Glomerular endothelial cell (primary cell): ENCODE measurements around the gene PRSS8. TPM values are rescaled to one million over a fixed set of nuclear protein-coding genes. Genes with fewer than 3 reads are reported as not detected.

Source experiments
- DNase-seq: peaks from one replicate; pipeline ENCODE4 v3.0.0-alpha.2; 2011; ENCODE audit warnings: low read depth, low spot score; ENCODE audit errors: extremely low read depth
- total RNA-seq: library from RNA; depleted of rRNA; stranded (reverse); fragments of >200 nt; gene quantifications from 2 replicates; pipeline ENCODE4 v1.2.3, GENCODE V29; 2015

PRSS8 gene
- total RNA-seq, 1 donor from 2014 or later: 0.12 TPM

DNA sequence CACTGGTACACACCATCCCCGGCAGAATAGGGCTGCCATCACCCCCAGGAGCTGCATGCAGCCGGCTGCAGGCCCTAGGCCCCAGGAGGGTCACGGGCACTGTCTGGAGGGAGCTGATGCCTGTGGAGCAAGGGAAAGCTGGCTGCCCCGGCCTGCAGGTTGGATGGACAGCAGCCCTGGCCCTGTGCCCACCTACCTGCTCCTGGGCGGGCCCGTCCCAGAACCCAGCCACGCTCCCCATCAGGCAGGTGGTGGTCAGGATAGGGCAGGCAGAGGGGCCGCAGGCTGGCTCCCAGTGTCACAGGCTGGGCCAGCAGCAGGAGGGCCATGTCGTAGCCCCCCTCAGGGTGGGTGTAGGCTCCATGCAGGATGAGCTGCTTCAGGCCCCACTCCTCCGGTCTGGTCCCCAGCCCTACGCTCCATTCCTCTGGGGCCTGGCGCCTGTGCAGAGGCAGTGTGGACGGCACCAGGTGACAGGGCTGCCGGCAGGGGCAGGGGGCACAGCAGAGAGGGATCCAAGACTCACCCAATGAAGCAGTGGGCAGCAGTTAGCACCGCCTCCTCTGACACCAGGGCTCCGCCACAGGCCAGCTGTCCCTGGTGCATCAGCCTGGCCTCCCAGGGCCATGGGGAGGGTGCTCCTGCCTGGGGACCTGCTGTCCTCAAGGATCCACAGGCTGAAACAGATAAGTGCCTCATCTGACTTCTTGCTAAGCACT lies 50.8 kb downstream of the PRSS8 start:
- DNase-seq: no peak

- no peak for DNase-seq
These were observed 51.5 kb downstream of the PRSS8 start for GRCh38 chr16:31083981-31084380.

GRCh38 chr16:31083556-31083955 lies 52.0 kb downstream of the PRSS8 start:
- DNase-seq: no peak

DNA sequence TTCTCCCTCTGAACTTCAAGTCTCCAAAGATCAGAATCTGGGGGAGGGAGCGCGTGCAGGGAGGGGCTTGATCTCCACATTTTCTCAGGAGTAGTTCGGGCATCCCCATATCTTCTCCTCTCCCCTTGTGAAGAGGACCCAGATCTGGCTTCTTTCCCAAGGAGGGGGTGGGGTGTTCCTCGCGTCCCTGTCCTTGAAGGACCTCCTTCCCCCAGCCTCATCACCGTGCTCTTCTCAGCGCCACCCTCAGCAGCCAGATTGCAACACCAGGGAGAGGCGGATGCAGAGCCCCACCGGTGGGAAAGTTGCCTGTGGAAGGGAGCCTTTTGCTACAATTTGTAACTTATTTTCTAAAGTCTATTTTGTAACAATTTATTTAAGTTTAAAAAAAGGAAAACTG lies 52.4 kb downstream of the PRSS8 start:
- no peak for DNase-seq

GRCh38 chr16:31082368-31083045 lies 53.0 kb downstream of the PRSS8 start:
- no peak for DNase-seq

Other genes with a start within 250 kb of the PRSS8 start
- 44.5 and 54.5 TPM in 2 replicates for gene BCL7C, start 241.7 kb downstream of the PRSS8 start, total RNA-seq
- 0.19 and 0.53 TPM in 2 replicates for gene CTF1, start 239.1 kb downstream of the PRSS8 start, total RNA-seq
- 29.5 and 29.9 TPM in 2 replicates for gene FBXL19, start 212.2 kb downstream of the PRSS8 start, total RNA-seq
- 40.0 and 47.3 TPM in 2 replicates for gene ORAI3, start 186.7 kb downstream of the PRSS8 start, total RNA-seq
- 12.5 and 24.6 TPM in 2 replicates for gene SETD1A, start 178.0 kb downstream of the PRSS8 start, total RNA-seq
- gene HSD3B7, start 150.5 kb downstream of the PRSS8 start, total RNA-seq: 7.8 and 12.7 TPM in 2 replicates
- 0.41 and 2.6 TPM in 2 replicates for gene STX1B, start 125.1 kb downstream of the PRSS8 start, total RNA-seq
- 36.4 and 44.7 TPM in 2 replicates for gene STX4, start 102.2 kb downstream of the PRSS8 start, total RNA-seq
- gene ZNF668, start 61.5 kb downstream of the PRSS8 start, total RNA-seq: 13.8 and 16.3 TPM in 2 replicates
- gene ZNF646, start 61.3 kb downstream of the PRSS8 start, total RNA-seq: 17.6 and 22.1 TPM in 2 replicates
- gene PRSS53, start 46.8 kb downstream of the PRSS8 start, total RNA-seq: 0.68 and 4.8 TPM in 2 replicates
- 162 and 167 TPM in 2 replicates for gene VKORC1, start 40.9 kb downstream of the PRSS8 start, total RNA-seq
- 67.5 and 73.5 TPM in 2 replicates for gene BCKDK, start 27.3 kb downstream of the PRSS8 start, total RNA-seq
- gene KAT8, start 18.1 kb downstream of the PRSS8 start, total RNA-seq: 29.1 and 32.6 TPM in 2 replicates
- 0.10 TPM in 1 of 2 replicates, not detected in the other for gene PRSS36, start 14.3 kb upstream of the PRSS8 start, total RNA-seq
- gene FUS, start 44.4 kb upstream of the PRSS8 start, total RNA-seq: 66.1 and 107 TPM in 2 replicates
- gene PYCARD, start 67.0 kb upstream of the PRSS8 start, total RNA-seq: 32.2 and 33.1 TPM in 2 replicates
- not detected in 2 replicates for gene TRIM72, start 78.4 kb upstream of the PRSS8 start, total RNA-seq
- gene PYDC1, start 81.4 kb upstream of the PRSS8 start, total RNA-seq: not detected in 2 replicates
- gene ITGAM, start 124.2 kb upstream of the PRSS8 start, total RNA-seq: 0.10 and 0.12 TPM in 2 replicates
- gene ITGAX, start 219.4 kb upstream of the PRSS8 start, total RNA-seq: 0.23 and 0.63 TPM in 2 replicates